Dermis blood vessel endothelial cell (primary cell): ENCODE measurements around the gene TK1. TPM values are rescaled to one million over a fixed set of nuclear protein-coding genes. Genes with fewer than 3 reads are reported as not detected.

Source experiments
- DNase-seq: peaks from one replicate; pipeline ENCODE4 v3.0.0; 2010
- total RNA-seq: library from RNA; depleted of rRNA; stranded (reverse); fragments of >200 nt; gene quantifications from 2 replicates; pipeline ENCODE4 v1.2.3, GENCODE V29; 2014

The TK1 gene, protein sequence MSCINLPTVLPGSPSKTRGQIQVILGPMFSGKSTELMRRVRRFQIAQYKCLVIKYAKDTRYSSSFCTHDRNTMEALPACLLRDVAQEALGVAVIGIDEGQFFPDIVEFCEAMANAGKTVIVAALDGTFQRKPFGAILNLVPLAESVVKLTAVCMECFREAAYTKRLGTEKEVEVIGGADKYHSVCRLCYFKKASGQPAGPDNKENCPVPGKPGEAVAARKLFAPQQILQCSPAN
- 98.7 and 170 TPM in 2 replicates for total RNA-seq

DNA sequence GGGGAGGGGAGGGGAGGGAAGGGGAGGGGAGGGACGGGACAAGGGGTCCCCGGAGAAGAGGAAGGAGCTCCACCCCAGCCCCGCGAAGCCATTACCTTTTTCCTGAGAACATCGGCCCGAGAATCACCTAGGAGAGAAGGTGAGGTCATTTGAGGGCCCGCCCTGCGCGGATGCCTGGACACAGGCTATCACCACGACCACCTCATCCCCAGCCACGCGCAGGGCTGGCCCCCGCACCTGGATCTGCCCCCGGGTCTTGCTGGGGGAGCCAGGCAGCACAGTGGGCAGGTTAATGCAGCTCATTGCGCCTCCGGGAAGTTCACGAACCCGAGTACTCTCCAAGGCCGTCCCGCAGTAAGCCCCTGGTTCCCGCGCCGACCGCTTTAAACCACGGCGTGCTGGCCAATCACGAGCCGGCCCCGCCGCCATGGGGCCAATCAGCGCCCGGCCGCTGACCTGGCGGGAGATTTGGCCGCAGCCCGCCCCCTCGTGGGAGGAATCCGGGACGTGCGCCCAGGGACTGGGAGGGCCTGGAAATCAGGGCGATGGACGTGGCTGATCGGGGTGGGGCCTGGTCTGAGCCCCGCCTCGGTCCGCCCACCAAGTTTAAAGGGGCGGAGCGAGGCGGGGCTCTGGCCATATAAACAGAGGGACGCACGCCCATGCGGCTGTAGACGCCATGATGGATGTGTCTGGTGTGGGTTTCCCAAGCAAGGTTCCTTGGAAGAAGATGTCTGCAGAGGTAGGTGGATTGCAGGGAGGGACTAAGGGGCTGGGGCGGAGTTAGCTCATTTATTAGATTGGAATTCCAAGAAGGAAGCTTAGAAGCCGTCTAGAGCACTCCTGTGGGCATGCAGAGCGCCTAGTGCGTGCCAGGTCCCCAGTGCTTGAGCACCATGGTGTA lies at the start of gene TK1, which contains the start of gene AFMID:
Gene TK1, minus strand, starts transcription at position 361 of the 904 bp plus-strand sequence. Its CDS starts 58 bp downstream, at position 303.
Gene AFMID, plus strand, starts transcription at position 671 of the 904 bp plus-strand sequence. Its CDS starts 9 bp downstream, at position 680.
- DNase-seq = peak; percentile 98

DNA sequence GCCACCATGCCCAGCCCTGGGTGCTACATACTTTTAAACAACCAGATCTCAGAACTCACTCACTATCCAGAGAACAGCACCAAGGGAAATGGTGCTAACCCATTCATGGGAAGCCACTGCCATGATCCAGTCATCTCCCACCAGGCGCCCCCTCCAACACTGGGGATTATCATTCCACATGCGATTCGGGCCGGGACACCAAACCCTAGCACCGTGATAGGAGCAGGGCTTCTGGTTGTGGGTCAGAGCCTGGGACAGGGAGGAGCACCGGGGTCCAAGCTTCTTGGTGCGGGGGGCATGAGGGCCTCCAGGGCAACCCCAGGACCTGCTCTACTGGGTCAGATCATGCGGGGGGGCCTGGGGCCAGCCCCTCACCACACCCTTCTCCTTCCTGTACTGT lies 49.0 kb upstream of the TK1 start:
- no peak for DNase-seq

DNA sequence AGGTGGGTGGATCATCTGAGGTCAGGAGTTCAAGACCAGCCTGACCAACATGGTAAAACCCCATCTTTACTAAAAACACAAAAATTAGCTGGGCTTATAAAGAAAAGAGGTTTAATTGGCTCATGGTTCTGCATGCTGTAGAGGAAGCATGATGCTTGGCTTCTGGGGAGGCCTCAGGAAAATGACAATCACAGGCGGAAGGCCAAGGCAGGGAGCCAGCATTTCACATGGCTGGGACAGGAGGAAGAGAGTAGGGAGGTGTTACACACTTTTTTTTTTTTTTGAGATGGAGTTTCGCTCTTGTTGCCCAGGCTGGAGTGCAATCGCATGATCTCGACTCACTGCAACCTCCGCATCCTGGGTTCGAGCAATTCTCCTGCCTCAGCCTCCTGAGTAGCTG lies 48.2 kb upstream of the TK1 start:
- DNase-seq = peak; percentile 76

DNA sequence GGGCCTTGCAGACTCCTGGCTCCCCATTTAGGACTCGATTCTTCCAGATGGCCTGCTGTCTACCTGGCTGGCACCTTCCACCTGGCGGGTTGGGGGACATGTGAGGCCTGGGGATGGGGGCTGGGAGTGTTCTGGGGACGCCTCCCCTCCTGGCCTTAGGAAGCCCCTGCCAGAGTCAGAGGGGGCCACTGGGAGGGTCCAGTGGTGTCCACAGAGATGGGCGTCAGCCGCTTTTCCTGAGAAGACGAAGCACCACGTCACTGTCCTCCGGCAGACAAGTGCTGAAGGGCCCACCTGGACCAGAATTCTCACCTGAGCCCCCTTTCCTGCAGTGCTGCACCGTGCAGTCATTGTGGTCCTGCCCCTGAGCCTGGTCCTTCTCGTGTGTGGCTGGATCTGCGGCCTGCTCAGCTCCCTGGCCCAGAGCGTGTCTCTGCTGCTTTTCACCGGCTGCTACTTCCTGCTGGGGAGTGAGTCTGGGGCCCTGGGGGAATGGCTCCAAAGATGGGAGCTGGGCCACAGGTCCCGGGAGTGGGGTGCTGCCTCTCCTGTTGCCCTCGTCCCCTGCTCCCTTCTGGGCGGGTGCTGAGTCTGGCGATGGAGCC lies 47.5 kb upstream of the TK1 start:
- DNase-seq = no peak

DNA sequence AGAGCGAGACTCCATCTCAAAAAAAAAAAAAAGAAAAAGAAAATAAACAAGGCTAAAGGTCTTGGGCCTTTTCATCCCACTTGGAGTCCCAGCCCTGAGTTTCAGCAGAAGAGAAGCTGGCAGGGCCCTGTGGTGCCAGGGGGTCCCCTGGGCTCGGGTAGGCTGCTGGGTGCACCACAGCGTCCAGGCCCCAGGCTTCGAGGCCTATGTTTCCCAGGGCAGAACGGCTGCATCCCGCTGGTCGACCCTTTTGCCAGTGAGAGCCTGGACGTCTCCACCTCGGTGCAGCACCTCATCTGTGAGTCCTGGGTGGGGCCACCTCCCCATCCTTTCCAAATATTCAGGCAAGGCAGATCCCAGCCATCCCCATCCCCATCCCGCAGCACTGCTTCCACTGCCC lies 46.8 kb upstream of the TK1 start:
- DNase-seq = no peak

DNA sequence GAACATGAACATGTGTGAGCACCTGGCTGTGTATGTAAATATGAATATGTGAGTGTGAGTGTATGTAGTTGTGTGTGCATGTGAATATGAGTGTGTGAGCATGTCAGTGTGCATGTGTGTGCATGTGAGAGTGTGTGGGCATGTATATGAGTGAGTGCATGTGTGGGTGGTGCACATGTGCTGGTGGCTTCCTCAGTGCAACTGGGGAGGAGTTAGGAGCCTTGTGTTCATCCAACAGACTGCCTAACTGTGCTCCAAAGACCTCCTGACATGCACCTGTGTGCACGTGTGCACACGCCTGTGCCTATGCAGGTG lies 46.0 kb upstream of the TK1 start:
- no peak for DNase-seq

DNA sequence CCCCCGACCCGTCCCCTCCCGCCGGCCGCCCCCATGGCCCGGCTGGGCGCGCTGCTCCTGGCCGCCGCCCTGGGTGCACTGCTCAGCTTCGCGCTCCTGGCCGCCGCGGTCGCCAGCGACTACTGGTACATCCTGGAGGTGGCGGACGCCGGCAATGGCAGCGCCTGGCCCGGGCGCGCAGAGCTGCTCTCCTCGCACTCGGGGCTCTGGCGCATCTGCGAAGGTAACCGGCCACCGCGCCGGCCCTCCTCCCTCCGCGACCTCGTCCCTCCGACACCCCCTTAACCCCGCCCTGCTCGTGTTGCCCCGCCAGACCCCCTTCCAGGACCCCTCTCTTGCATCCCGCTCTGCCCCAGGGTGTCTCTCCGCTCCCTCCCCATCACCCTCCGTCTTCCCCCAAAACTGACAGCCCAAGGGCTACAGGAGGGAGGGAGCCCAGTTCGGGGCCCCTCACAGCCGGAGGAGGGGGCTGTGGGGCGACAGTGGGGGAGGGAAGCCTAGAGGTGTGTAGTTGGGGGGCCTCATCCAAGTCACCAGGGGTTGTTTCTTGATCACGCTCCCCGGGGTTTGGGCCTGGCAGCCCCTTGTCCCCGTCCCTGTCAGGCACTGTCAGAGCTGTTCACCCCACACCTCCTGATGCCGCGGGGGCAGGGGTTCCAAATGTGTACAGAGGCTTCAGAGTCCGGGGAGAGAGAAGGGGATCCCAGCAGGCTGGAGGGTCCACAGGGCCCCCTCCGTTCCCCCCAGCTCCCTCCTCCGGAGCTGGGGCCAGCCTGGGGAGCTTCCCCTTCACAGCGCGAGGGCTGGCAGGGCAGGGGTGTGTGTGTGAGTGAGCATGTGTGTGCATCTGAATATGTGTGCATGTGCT lies 45.4 kb upstream of the TK1 start:
- peak; percentile 32 for DNase-seq

DNA sequence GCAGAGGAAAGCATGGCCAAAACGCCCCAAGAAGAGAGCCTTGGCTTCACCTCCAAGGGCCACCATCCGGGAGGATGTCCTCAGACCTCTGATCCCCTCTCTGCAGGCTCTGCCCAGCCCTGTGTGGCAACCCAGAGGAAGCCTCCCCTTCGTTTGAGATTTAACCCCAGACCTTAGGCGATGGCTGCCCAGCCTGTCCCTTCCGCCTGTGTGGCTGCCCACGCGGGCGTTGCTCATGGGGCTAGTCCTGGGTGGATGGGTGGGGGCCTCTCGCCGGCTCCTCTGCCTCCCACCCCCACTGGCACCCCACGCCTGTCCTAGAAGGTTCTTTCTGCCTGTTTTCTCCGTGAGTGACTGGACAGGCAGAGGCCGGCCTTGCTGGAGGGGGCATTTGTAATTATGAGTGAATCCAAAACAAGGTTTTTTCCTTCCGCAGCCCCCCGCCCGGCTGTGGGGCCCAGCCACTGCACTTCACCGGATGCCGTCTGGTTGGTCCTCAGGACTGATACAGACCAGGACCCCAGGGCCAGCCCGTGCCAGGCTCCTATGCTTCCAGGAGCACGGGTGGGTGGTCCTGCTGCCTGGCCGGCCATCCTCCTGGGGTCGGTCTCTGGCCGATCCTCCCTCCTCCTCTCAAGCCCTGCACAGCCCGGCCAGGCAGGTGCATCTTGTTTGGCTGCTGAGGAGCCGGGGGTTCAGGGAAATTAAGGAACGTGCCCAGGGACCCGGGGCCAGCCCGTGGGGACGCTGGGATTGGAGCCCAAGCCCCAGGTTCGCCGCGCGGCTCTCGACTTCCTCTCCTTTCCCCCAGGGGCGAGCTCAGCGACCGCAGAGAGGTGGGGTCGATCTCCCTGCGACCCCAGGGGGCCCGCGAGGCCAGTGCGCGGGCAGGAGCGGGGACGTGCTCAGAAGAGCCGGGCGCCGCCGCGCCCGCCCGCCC lies 44.4 kb upstream of the TK1 start, which contains the start of gene TMEM235:
Gene TMEM235, plus strand, starts transcription at position 636 of the 940 bp plus-strand sequence. CDS start 393 bp downstream, outside the sequence.
- no peak for DNase-seq

DNA sequence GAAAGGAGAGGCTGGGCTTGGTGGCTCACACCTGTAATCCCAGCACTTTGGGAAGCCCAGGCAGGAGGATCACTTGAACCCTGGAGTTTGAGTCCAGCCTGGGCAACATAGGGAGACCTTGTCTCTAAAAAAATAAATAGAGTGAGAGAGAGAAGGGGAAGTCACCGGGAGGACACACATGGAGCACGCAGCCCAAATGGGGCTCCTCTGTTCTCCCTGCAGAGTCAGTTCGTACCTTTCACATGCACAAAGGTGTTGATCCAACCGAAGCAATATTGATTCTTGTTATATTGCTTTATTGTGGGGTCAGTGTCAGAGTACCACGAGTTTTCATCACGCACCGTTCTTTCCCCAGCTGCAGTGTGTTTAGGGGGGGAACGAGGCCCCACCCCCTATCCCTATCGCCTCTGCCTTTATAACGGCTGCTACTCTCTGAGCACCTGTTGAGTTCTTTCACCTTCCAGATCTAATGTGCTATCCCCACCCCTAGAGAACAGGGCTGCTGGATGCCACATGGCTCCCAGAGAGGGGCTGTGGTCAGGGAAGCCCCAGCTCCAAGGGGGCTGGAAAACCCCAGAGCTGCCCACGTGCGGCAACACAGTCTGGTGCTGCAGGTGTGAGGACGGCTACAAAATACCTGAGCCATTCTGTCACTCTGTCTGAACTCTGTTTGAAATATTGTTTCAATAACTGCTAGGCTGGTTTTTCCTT lies 43.6 kb upstream of the TK1 start:
- no peak for DNase-seq

DNA sequence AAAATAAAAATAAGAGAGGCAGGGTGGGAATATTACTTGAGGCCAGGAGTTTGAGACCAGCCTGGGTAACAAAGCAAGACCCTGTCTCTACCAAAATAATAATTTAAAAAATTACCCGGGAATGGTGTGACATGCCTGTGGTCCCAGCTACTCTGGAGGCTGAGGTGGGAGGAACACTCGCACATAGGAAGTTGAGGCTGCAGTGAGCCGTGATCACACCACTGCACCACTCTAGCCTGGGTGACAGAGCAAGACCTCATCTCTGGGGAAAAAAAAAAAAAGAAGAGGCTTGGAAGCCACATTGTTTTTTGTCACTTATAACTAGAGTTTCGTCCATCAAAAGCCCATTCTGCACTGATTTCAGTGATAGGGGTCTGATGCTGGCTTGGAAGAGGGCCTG lies 41.3 kb upstream of the TK1 start:
- no peak for DNase-seq

DNA sequence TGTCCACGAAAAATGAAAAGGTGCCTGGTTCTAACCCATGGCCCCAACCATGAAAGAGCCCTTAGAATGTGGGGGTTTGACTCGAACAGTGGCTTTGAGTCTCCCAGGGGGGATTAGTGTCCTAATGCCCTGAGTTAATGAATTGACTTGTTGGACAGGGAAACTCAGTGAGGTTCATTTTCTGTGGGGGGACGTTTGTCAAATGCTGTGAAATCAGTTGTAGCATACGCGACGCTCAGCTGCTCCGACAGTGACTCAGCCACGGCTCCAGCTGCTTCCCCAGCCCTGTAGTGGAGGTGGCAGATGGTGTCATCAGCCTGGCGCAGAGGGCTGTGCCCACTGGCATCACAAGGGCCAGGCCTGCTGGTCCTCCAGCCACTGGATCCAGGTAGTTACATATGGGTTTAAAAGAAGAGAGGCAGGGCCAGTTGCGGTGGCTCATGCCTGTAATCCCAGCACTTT lies 40.6 kb upstream of the TK1 start:
- DNase-seq = peak; percentile 52

DNA sequence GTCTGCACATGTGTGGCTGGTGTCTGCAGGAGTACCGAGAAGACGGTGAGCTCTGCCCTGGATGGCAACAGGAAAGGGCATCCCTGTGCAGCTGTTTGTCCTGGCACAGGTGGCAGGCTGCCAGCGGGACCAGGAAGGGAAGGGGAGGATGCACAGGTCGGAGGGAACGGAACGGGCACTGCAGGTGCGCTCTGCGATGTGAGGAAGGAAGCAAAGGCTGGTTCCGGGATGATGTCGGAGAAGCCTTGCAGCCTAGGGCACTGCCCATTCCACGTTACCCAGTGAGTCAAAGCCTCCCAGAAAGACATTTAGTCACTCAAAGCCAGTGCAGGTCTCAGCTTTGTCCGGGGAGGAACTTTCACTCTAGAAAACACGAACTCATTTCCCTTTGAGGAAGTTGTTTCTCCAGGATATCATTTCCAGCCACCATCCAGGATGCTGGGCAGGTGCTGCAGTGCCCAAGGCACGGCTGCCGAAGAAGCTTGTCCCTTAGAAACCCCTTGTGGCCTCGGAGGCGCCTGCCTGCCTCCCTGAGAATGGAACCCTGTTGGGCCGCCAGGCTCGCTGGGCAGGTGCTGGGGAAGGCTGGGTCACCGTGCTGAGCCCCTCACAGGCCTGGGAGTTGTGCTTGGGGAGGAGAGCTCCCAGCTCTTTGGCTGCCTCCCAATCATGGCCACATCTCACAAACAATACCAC lies 40.1 kb upstream of the TK1 start:
- peak; percentile 67 for DNase-seq

DNA sequence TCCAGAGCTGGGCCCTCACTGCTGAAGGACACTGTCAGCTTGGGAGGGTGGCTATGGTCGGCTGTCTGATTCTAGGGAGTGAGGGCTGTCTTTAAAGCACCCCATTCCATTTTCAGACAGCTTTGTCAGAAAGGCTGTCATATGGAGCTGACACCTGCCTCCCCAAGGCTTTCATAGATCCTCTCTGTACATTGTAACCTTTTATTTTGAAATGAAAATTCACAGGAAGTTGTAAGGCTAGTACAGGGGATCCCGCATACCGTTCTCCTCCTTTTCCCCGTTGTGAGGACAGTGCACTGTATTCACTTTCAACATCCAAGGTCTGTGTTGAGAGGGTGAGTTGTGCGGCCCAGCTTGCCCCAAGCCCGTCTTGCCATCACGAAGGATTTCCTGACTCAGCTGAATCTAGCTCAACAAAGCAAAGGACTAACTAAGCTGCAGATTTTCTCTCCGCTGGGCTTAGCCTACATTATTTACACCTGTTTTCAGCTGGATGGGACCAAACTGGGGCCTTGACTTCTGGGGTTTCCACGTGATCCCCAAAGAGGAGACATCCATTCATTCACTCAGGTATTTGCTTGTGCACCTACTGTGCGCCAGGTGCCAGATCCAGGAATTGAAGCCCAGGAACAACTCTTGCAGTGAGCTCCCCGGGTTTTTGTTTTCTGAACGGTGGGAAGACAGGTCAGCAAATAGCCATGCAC lies 39.4 kb upstream of the TK1 start:
- peak; percentile 20 for DNase-seq

DNA sequence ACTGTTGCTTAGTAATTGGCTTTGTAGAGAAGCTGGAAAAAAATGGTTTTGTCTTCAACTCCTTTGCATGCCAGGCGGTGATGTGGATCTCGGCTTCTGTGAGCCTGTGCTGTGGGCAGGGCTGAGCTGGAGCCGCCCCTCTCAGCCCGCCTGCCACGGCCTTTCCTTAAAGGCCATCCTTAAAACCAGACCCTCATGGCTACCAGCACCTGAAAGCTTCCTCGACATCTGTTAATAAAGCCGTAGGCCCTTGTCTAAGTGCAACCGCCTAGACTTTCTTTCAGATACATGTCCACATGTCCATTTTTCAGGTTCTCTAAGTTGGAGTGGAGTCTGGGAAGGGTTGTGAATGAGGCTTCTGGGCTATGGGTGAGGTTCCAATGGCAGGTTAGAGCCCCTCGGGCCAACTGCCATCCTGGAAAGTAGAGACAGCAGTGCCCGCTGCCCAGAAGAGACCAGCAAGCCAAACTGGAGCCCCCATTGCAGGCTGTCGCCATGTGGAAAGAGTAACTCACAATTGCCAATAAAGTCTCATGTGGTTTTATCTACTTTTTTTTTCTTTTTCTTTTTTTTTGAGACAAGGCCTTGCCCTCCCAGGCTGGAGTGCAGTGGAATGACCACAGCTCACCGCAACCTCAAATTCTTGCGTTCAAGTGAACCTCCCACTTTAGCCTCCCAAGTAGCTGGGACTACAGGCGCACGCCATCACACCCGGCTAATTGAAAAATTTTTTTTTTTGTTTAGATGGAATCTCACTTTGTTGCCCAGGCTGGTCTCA lies 38.4 kb upstream of the TK1 start:
- no peak for DNase-seq

DNA sequence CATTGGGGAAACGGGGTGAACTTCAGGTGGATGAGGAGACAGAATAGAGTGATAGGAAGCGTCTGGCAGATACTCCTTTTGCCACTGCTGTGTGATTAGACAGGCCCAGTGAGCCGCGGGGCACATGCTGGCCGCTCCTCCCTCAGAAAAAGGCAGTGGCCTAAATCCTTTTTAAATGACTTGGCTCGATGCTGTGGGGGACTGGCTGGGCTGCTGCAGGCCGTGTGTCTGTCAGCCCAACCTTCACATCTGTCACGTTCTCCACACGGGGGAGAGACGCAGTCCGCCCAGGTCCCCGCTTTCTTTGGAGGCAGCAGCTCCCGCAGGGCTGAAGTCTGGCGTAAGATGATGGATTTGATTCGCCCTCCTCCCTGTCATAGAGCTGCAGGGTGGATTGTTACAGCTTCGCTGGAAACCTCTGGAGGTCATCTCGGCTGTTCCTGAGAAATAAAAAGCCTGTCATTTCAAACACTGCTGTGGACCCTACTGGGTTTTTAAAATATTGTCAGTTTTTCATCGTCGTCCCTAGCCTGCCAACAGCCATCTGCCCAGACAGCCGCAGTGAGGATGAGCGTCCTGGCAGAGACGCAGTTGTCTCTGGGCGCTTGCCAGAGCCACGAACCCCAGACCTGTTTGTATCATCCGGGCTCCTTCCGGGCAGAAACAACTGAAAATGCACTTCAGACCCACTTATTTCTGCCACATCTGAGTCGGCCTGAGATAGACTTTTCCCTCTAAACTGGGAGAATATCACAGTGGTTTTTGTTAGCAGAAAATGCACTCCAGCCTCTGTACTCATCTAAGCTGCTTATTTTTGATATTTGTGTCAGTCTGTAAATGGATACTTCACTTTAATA lies 37.6 kb upstream of the TK1 start:
- no peak for DNase-seq

DNA sequence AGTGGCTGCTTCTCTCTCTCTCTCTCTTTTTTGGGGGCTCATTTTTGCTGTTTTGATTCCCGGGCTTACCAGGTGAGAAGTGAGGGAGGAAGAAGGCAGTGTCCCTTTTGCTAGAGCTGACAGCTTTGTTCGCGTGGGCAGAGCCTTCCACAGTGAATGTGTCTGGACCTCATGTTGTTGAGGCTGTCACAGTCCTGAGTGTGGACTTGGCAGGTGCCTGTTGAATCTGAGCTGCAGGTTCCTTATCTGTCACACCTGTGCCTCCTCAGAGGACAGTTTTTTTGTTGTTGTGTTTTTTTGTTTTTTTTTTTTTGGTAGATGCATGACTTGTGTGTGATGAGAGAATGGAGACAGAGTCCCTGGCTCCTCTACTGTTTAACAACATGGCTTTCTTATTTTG lies 36.9 kb upstream of the TK1 start:
- DNase-seq = no peak

DNA sequence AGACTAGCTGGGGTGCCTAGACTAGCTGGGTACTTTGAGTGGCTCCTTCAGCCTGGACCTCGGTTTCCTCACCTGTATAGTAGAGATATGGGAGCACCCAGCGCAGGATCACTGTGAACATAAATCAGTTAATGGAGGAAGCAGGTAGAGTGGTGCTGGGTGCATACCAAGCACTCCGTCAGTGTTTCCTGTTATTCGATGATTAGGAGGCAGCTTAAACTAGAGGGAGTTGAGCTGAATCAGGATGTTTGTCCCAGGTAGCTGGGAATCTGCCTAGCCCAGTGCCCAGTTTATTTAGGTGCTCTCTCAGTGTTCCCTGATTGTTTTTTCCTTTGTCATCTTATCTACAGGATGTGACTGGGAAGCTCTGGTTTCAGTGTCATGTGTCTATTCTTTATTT lies 36.2 kb upstream of the TK1 start:
- DNase-seq = peak; percentile 72
